Measurements from ENCODE around the gene PRCP.

The PRCP gene

GRCh38 chr11:82874646-82875523, 25.3 kb downstream of the PRCP start:
- TF ChIP-seq CTCF (IDR thresholded peaks at IDR 0.05; ENCODE audit: control extremely low read depth, extremely low read depth, low read depth, missing control alignments) = no peak
- no peak for DNase-seq (ENCODE audit: extremely low spot score)
- ChIA-PET CTCF (interaction anchor here (1.0 to 1.4 kb wide), 2 partner anchors 8 to 375 kb away, joined by 3 to 5 read pairs; no protein-coding TSS in a partner anchor), POLR2A (no interaction called here)

- no peak for DNase-seq (ENCODE audit: extremely low spot score)
- CTCF ChIA-PET = interaction anchor here (0.7 kb wide), 1 partner anchor 536 kb away, joined by 3 read pairs; no protein-coding TSS in a partner anchor
- TF ChIP-seq CTCF (IDR thresholded peaks at IDR 0.05; ENCODE audit: control extremely low read depth, extremely low read depth, low read depth, missing control alignments) = no peak
- POLR2A ChIA-PET = no interaction called here
Observed at GRCh38 chr11:82873919-82874333, 26.3 kb downstream of the PRCP start.

GRCh38 chr11:82872377-82873150, 27.7 kb downstream of the PRCP start:
- ChIA-PET POLR2A (no interaction called here), CTCF (interaction anchor here (0.8 to 1.2 kb wide), 3 partner anchors 21 to 419 kb away, joined by 3 to 4 read pairs (median 4); partner anchors contain the start of gene PRCP)
- no peak for DNase-seq (ENCODE audit: extremely low spot score)
- no peak for TF ChIP-seq CTCF (IDR thresholded peaks at IDR 0.05; ENCODE audit: control extremely low read depth, extremely low read depth, low read depth, missing control alignments)

GRCh38 chr11:82871646-82872045, 28.6 kb downstream of the PRCP start:
- ChIA-PET CTCF (no interaction called here), POLR2A (no interaction called here)

GRCh38 chr11:82869657-82870056, 30.6 kb downstream of the PRCP start:
- TF ChIP-seq CTCF (IDR thresholded peaks at IDR 0.05; ENCODE audit: control extremely low read depth, extremely low read depth, low read depth, missing control alignments) = no peak
- CTCF ChIA-PET = interaction anchor here (0.8 to 6.8 kb wide), 6 partner anchors 15 to 949 kb away, joined by 3 to 57 read pairs (median 5); partner anchors contain the start of genes DDIAS and PRCP
- POLR2A ChIA-PET = no interaction called here
- DNase-seq (ENCODE audit: extremely low spot score) = no peak

More at GRCh38 chr11:82871646-82872045, 28.6 kb downstream of the PRCP start:
- DNase-seq (ENCODE audit: extremely low spot score) = no peak
- TF ChIP-seq CTCF (IDR thresholded peaks at IDR 0.05; ENCODE audit: control extremely low read depth, extremely low read depth, low read depth, missing control alignments) = no peak

GRCh38 chr11:82867495-82868082, 32.6 kb downstream of the PRCP start:
- ChIA-PET CTCF (interaction anchor here (0.6 to 6.8 kb wide), 55 partner anchors 8 to 962 kb away, joined by 3 to 57 read pairs (median 3); partner anchors contain the start of genes DDIAS and RAB30), POLR2A (no interaction called here)
- DNase-seq (ENCODE audit: extremely low spot score) = peak; percentile 63
- TF ChIP-seq CTCF (IDR thresholded peaks at IDR 0.05; ENCODE audit: control extremely low read depth, extremely low read depth, low read depth, missing control alignments) = peak; percentile 48
